Stimulated activated naive CD8-positive, alpha-beta T cell treated with anti-CD3 and anti-CD28 coated beads, Interleukin-15, Interleukin-2, amounts not matched to agents 100 U/mL and 50 U/mL, for 24 hours (primary cell): Measurements from ENCODE around the gene HOGA1.

Experiments
- ATAC-seq: fragments of 150-1000 bp; cut with Tn5 transposase; one replicate; pipeline ENCODE4 v1.10.0; 2021
- DNase-seq: peaks from one replicate; pipeline ENCODE4 v3.0.0; 2021

HOGA1 gene

GRCh38 chr10:97580421-97581367 is 3.5 kb upstream of the HOGA1 start:
- ATAC-seq (no peak), DNase-seq (no peak)

GRCh38 chr10:97582169-97582568 is 2.0 kb upstream of the HOGA1 start:
- no peak for DNase-seq

GRCh38 chr10:97583476-97583875 is 713 bp upstream of the HOGA1 start:
- ATAC-seq, result no peak

More at GRCh38 chr10:97582169-97582568, 2.0 kb upstream of the HOGA1 start:
- ATAC-seq, result no peak

GRCh38 chr10:97584798-97585438 is 729 bp downstream of the HOGA1 start:
- ATAC-seq (no peak), DNase-seq (no peak)

More at GRCh38 chr10:97583476-97583875, 713 bp upstream of the HOGA1 start:
- no peak for DNase-seq

GRCh38 chr10:97585439-97585811 is 1.2 kb downstream of the HOGA1 start:
- ATAC-seq, result no peak
- DNase-seq, result no peak

GRCh38 chr10:97587183-97587582 is 3.0 kb downstream of the HOGA1 start:
- no peak for DNase-seq

GRCh38 chr10:97589479-97589878 is 5.3 kb downstream of the HOGA1 start, which contains the start of gene C10orf62:
Gene C10orf62, plus strand, starts transcription at chr10:97589721. Its CDS starts 177 bp downstream, at chr10:97589898.
- DNase-seq, result no peak
- ATAC-seq, result peak; percentile 15

More at GRCh38 chr10:97587183-97587582, 3.0 kb downstream of the HOGA1 start:
- ATAC-seq, result no peak

GRCh38 chr10:97590082-97590747 is 6.0 kb downstream of the HOGA1 start:
- peak; percentile 10 for DNase-seq
- peak; percentile 34 for ATAC-seq

GRCh38 chr10:97590748-97591495 is 6.7 kb downstream of the HOGA1 start:
- no peak for ATAC-seq
- DNase-seq, result no peak

- ATAC-seq, result no peak
- no peak for DNase-seq
Measured at GRCh38 chr10:97593421-97593820, 9.2 kb downstream of the HOGA1 start.

- no peak for ATAC-seq
- no peak for DNase-seq
Measured at GRCh38 chr10:97596101-97597082, 12.2 kb downstream of the HOGA1 start.

- DNase-seq (no peak), ATAC-seq (no peak)
Measured at GRCh38 chr10:97597778-97598177, 13.6 kb downstream of the HOGA1 start.

- DNase-seq (no peak), ATAC-seq (no peak)
Measured at GRCh38 chr10:97598407-97599271, 14.4 kb downstream of the HOGA1 start.

GRCh38 chr10:97599272-97599619 is 15.1 kb downstream of the HOGA1 start:
- DNase-seq (no peak), ATAC-seq (no peak)

GRCh38 chr10:97600616-97601015 is 16.4 kb downstream of the HOGA1 start:
- ATAC-seq (no peak), DNase-seq (no peak)

GRCh38 chr10:97601268-97602215 is 17.4 kb downstream of the HOGA1 start:
- no peak for DNase-seq
- ATAC-seq, result no peak

GRCh38 chr10:97607095-97607636 is 23.0 kb downstream of the HOGA1 start:
- ATAC-seq (no peak), DNase-seq (no peak)

- DNase-seq, result no peak
- no peak for ATAC-seq
Measured at GRCh38 chr10:97608991-97609561, 24.9 kb downstream of the HOGA1 start.
